Measurements from ENCODE around the gene RPS26. TPM values are rescaled to one million over a fixed set of nuclear protein-coding genes. Genes with fewer than 3 reads are reported as not detected.

The RPS26 gene
- total RNA-seq, 4 donors from 2014 or later = 564 to 1,937 (median 779) TPM

- Histone ChIP-seq H3K4me1 (no peaks in the 10 kb centered on the region), H3K27ac (no peak overlapping the region), H3K9me3 (no peaks in the 10 kb centered on the region), H3K36me3 (peaks cover 0 to 44% (median 0%) of the 10 kb centered on the region in 3 donors), H3K4me3 (no peak overlapping the region), H3K27me3 (no peaks in the 10 kb centered on the region)
- TF ChIP-seq, protein P1, sequence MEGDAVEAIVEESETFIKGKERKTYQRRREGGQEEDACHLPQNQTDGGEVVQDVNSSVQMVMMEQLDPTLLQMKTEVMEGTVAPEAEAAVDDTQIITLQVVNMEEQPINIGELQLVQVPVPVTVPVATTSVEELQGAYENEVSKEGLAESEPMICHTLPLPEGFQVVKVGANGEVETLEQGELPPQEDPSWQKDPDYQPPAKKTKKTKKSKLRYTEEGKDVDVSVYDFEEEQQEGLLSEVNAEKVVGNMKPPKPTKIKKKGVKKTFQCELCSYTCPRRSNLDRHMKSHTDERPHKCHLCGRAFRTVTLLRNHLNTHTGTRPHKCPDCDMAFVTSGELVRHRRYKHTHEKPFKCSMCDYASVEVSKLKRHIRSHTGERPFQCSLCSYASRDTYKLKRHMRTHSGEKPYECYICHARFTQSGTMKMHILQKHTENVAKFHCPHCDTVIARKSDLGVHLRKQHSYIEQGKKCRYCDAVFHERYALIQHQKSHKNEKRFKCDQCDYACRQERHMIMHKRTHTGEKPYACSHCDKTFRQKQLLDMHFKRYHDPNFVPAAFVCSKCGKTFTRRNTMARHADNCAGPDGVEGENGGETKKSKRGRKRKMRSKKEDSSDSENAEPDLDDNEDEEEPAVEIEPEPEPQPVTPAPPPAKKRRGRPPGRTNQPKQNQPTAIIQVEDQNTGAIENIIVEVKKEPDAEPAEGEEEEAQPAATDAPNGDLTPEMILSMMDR (IDR thresholded peaks at IDR 0.05) = peak in 5 of 6 experiments; percentile 45 to 72 (median 70)
- TF ChIP-seq POLR2A (IDR thresholded peaks at IDR 0.05) = no peak
- peak in 1 of 3 donors; percentile 68 for DNase-seq
Observed at GRCh38 chr12:56029666-56030293, 11.9 kb upstream of the RPS26 start.

DNA sequence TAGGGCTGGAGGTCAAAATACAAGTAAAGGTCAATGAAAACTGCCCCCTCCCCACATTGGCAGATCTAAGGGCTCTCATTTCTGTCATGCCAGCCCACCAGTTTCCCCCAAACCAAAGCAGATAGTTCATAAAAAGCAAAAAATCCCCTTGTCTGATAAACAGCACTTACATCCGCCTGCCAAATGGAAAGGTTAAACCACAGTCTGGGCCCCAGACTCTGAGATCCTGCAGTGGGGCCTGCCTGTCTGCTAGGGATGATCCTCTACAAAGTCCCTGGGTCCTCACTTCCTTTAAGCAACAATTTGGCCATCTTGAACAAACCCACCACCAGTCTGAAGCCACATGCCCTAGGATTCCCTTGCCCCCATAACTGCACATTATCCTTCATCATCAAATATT lies 9.7 kb upstream of the RPS26 start:
- no peaks in the 10 kb centered on the region for H3K27me3 ChIP-seq
- peaks cover 0 to 34% (median 0%) of the 10 kb centered on the region in 3 donors for H3K36me3 ChIP-seq
- H3K9me3 ChIP-seq = no peaks in the 10 kb centered on the region
- H3K27ac ChIP-seq = no peak overlapping the region
- no peak overlapping the region for H3K4me3 ChIP-seq
- no peak for TF ChIP-seq POLR2A (IDR thresholded peaks at IDR 0.05)
- TF ChIP-seq, protein P1 (IDR thresholded peaks at IDR 0.05) = no peak
- no peaks in the 10 kb centered on the region for H3K4me1 ChIP-seq
- DNase-seq = no peak

DNA sequence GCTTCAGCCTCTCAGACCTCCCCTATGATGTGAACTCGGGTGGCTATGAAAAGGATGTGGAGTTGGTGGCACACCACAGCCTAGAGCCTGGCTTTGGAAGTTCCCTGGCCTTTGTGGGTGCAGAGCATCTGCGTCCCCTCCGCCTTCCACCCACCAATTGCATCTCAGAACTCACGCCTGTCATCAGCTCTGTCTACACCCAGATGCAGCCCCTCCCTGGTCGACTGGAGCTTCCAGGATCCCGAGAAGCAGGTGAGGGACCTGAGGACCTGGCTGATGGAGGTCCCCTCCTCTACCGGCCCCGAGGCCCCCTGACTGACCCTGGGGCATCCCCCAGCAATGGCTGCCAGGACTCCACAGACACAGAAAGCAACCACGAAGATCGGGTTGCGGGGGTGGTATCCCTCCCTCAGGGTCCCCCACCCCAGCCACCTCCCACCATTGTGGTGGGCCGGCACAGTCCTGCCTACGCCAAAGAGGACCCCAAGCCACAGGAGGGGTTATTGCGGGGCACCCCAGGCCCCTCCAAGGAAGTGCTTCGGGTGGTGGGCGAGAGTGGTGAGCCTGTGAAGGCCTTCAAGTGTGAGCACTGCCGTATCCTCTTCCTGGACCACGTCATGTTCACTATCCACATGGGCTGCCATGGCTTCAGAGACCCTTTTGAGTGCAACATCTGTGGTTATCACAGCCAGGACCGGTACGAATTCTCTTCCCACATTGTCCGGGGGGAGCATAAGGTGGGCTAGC lies 7.0 kb upstream of the RPS26 start:
- no peak for DNase-seq
- Histone ChIP-seq H3K27ac (no peak overlapping the region), H3K36me3 (peaks cover 0 to 31% (median 0%) of the 10 kb centered on the region in 3 donors), H3K4me3 (no peak overlapping the region), H3K4me1 (no peaks in the 10 kb centered on the region), H3K9me3 (no peaks in the 10 kb centered on the region), H3K27me3 (no peaks in the 10 kb centered on the region)
- TF ChIP-seq POLR2A (IDR thresholded peaks at IDR 0.05) = no peak
- TF ChIP-seq, protein P1 (IDR thresholded peaks at IDR 0.05) = no peak

DNA sequence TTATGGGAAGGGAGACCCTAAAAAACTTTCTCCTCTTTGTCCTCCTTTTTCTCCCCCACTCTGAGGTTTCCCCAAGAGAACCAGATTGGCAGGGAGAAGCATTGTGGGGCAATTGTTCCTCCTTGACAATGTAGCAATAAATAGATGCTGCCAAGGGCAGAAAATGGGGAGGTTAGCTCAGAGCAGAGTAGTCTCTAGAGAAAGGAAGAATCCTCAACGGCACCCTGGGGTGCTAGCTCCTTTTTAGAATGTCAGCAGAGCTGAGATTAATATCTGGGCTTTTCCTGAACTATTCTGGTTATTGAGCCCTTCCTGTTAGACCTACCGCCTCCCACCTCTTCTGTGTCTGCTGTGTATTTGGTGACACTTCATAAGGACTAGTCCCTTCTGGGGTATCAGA lies 4.6 kb upstream of the RPS26 start:
- TF ChIP-seq POLR2A (IDR thresholded peaks at IDR 0.05) = no peak
- TF ChIP-seq, protein P1 (IDR thresholded peaks at IDR 0.05) = no peak
- peaks cover 0 to 28% (median 0%) of the 10 kb centered on the region in 3 donors for H3K36me3 ChIP-seq
- no peak overlapping the region for H3K4me3 ChIP-seq
- H3K27ac ChIP-seq = no peak overlapping the region
- no peaks in the 10 kb centered on the region for H3K9me3 ChIP-seq
- H3K27me3 ChIP-seq = no peaks in the 10 kb centered on the region
- no peak for DNase-seq
- peaks cover 0 to 5% (median 0%) of the 10 kb centered on the region in 4 donors for H3K4me1 ChIP-seq

- Histone ChIP-seq H3K27ac (no peak overlapping the region), H3K27me3 (no peaks in the 10 kb centered on the region), H3K36me3 (peaks cover 0 to 21% (median 0%) of the 10 kb centered on the region in 3 donors), H3K9me3 (no peaks in the 10 kb centered on the region), H3K4me3 (no peak overlapping the region), H3K4me1 (peaks cover 0 to 11% (median 2%) of the 10 kb centered on the region in 4 donors)
- no peak for DNase-seq
- TF ChIP-seq, protein P1 (IDR thresholded peaks at IDR 0.05) = no peak
- no peak for TF ChIP-seq POLR2A (IDR thresholded peaks at IDR 0.05)
Observed at GRCh38 chr12:56038022-56038655, 3.6 kb upstream of the RPS26 start.

Data from Peyer's patch (tissue), 4 donors.